ENCODE results near the gene PTX4. TPM values are rescaled to one million over a fixed set of nuclear protein-coding genes. Genes with fewer than 3 reads are reported as not detected.

PTX4 gene
- total and polyA plus RNA-seq, 9 of the 15 experiments (the other 6 are each of a cell fraction or from before 2014, with no cell fraction given): 0.11 TPM; not detected in 8

GRCh38 chr16:1474796-1475551 is 13.8 kb downstream of the PTX4 start, which contains the start of gene CLCN7 (continued):
- TF ChIP-seq GMEB1 (CRISPR knock-in tag; IDR thresholded peaks at IDR 0.05) (peak; percentile 87), CHD1 (IDR thresholded peaks at IDR 0.05; ENCODE audit: low read length) (no peak), ZNF174 (CRISPR knock-in tag; IDR thresholded peaks at IDR 0.05) (no peak), ZNF75A (CRISPR knock-in tag; IDR thresholded peaks at IDR 0.05) (no peak), BRD9 (IDR thresholded peaks at IDR 0.05; ENCODE audit: low read depth, partially characterized antibody) (no peak), HCFC1 (IDR thresholded peaks at IDR 0.05; ENCODE audit: low read depth, low read length) (peak; percentile 72), KDM1A (IDR thresholded peaks at IDR 0.05) (no peak), IRF2 (CRISPR knock-in tag; IDR thresholded peaks at IDR 0.05) (peak; percentile 44; the same call in 1 of the 2 replicates), ZNF384 (IDR thresholded peaks at IDR 0.05; ENCODE audit: low read depth, low read length) (no peak), ZFP36 (IDR thresholded peaks at IDR 0.05; ENCODE audit: low read depth, low read length, partially characterized antibody) (no peak), BHLHE40 (IDR thresholded peaks at IDR 0.05; ENCODE audit: low read length) (peak; percentile 95), MIER1 (IDR thresholded peaks at IDR 0.05; ENCODE audit: low read depth) (no peak), ZNF584 (CRISPR knock-in tag; IDR thresholded peaks at IDR 0.05; ENCODE audit: low read depth) (no peak), ZNF316 (IDR thresholded peaks at IDR 0.05) (no peak), CBFA2T2 (conservative IDR thresholded peaks at IDR 0.05) (peak; percentile 98), TARDBP (IDR thresholded peaks at IDR 0.05) (no peak), IFI16 (CRISPR knock-in tag; IDR thresholded peaks at IDR 0.05) (no peak), CBX3 (IDR thresholded peaks at IDR 0.05; ENCODE audit: borderline replicate concordance in 1 of 2, low read length in 2 of 2) (peak in 1 of 2 experiments; percentile 66; a peak in 1 of 3 replicates), RNF219 (CRISPR knock-in tag; IDR thresholded peaks at IDR 0.05) (no peak)
